Large intestine (tissue), 3 donors: ENCODE data around the gene ASAH2. TPM values are rescaled to one million over a fixed set of nuclear protein-coding genes. Genes with fewer than 3 reads are reported as not detected.
"Not testable (repeated sequence)": the region's sequence is repeated elsewhere in the genome, so short reads cannot be mapped to it uniquely, and the experiment has no call there.

Source experiments
- DNase-seq, 2 donors: peaks; one replicate each; pipeline versions ENCODE4 v3.0.0 to v3.0.0-alpha.2; 2013
- H3K27ac ChIP-seq: one replicate; pipeline ENCODE4 v1.5.1; 2013; ENCODE audit warnings: low read length
- H3K27me3 ChIP-seq: 2 replicates; pipeline ENCODE4 v1.6.1; 2013; ENCODE audit warnings: low read length; ENCODE audit not compliant: control insufficient read depth, insufficient read depth
- H3K36me3 ChIP-seq: 2 replicates; pipeline ENCODE4 v1.6.1; 2013; ENCODE audit warnings: low read length; ENCODE audit not compliant: control insufficient read depth, insufficient read depth
- H3K4me1 ChIP-seq: one replicate; pipeline ENCODE4 v1.6.1; 2013; ENCODE audit warnings: low read length; ENCODE audit not compliant: control insufficient read depth, insufficient read depth
- H3K4me3 ChIP-seq: one replicate; pipeline ENCODE4 v1.5.1; 2013; ENCODE audit warnings: low read length
- H3K9me3 ChIP-seq: one replicate; pipeline ENCODE4 v1.6.1; 2013; ENCODE audit warnings: mild to moderate bottlenecking, low read depth, low read length, moderate library complexity; ENCODE audit not compliant: control insufficient read depth
- WGBS: methylation state at CpG from one replicate; pipeline ENCODE4 v1.1.5; 2013; ENCODE audit warnings: low lambda C conversion rate; ENCODE audit not compliant: insufficient coverage; 5-methylcytosine and 5-hydroxymethylcytosine counted together
- polyA plus RNA-seq: library from polyadenylated mRNA; unstranded; fragments of 120-200 nt; gene quantifications from one replicate; pipeline ENCODE4 v1.2.1, GENCODE V29; 2013

ASAH2 gene
- polyA plus RNA-seq, 1 donor, result 64.5 TPM

- Histone ChIP-seq H3K36me3 (no peaks in the 10 kb centered on the region), H3K27ac (no peak overlapping the region), H3K27me3 (no peaks in the 10 kb centered on the region), H3K4me3 (no peak overlapping the region), H3K9me3 (no peaks in the 10 kb centered on the region), H3K4me1 (no peaks in the 10 kb centered on the region)
- peak in 1 of 2 donors; percentile 39 for DNase-seq
- WGBS, result no CpG with 5 or more reads among the region's 4 CpGs
Observed at GRCh38 chr10:50281967-50282522, 30.7 kb upstream of the ASAH2 start.

GRCh38 chr10:50281210-50281966 is 30.1 kb upstream of the ASAH2 start:
- WGBS, result 68% methylated on average over 3 of the region's 8 CpGs
- Histone ChIP-seq H3K4me3 (no peak overlapping the region), H3K36me3 (no peaks in the 10 kb centered on the region), H3K27ac (no peak overlapping the region), H3K27me3 (no peaks in the 10 kb centered on the region), H3K9me3 (no peaks in the 10 kb centered on the region), H3K4me1 (no peaks in the 10 kb centered on the region)
- no peak for DNase-seq

DNA sequence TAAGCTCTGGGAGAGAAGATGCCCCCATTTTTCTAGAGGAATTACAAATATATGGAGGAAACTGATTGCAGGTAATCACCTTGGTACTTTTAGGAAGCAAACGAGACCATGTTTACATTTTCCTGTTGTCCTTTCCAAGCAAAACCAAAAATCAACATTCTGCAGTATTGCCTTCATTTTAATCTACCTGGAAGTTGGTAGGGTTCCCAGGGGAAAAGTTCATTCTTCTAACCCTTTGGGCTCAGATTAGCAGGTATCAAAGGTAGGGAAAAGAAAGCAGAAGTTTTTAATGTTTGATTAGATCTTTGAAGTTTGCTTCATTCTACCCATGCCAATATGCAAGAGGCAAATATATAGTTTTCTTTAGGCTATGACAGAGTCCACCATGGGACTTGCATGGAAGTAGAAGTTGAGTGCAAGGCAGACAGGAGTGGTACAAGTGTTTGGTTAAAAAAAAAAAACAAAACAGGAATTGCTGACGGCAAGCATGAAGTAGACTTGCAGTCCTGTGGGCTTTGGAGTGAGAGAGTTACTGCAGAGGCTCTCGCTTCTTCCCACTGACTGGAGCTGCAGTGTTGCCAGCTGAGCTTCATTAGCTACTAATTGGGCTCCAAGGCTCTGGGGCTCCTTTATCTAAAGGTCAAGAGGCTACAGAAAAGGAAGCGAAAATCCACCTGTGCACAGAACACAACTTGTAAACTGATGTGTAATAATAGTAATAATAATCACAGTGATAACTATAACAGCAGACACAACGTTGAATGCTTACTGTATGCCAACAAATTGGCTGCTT is 28.9 kb upstream of the ASAH2 start:
- Histone ChIP-seq H3K27ac (no peak overlapping the region), H3K4me1 (no peaks in the 10 kb centered on the region), H3K36me3 (no peaks in the 10 kb centered on the region), H3K27me3 (no peaks in the 10 kb centered on the region), H3K9me3 (no peaks in the 10 kb centered on the region), H3K4me3 (no peak overlapping the region)
- no peak for DNase-seq
- WGBS, result 38% methylated on average over 1 of the region's 5 CpGs

DNA sequence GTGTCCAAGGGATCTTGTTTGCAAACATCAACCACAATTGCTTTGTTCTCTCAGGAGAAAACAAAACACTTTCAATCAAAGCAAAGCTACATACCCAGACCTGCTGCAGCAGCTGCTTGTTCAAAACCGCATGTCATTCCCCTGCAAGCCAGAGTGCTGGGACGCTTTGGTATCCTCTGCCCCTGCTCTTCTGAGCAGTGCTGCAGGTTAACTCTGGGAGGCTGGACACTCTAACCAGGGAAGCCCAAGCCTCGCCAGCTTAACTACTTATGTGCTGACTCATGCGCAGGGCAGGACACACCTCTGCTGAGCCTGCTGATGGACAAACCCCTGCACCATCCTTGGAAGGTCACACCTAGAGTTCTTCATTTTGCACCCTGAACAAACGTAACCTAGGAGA is 28.2 kb upstream of the ASAH2 start:
- Histone ChIP-seq H3K27me3 (no peaks in the 10 kb centered on the region), H3K4me1 (no peaks in the 10 kb centered on the region), H3K36me3 (no peaks in the 10 kb centered on the region), H3K4me3 (no peak overlapping the region), H3K27ac (no peak overlapping the region), H3K9me3 (no peaks in the 10 kb centered on the region)
- WGBS, result no CpG with 5 or more reads among the region's 5 CpGs
- no peak for DNase-seq

- H3K36me3 ChIP-seq, result no peaks in the 10 kb centered on the region
- no peak overlapping the region for H3K27ac ChIP-seq
- H3K9me3 ChIP-seq, result no peaks in the 10 kb centered on the region
- H3K27me3 ChIP-seq, result no peaks in the 10 kb centered on the region
- no CpG with 5 or more reads among the region's 3 CpGs for WGBS
- H3K4me1 ChIP-seq, result no peaks in the 10 kb centered on the region
- DNase-seq, result peak; percentile 34 to 39
- no peak overlapping the region for H3K4me3 ChIP-seq
Observed at GRCh38 chr10:50275650-50276235, 24.4 kb upstream of the ASAH2 start.

- WGBS, result no CpG with 5 or more reads among the region's 7 CpGs
- no peaks in the 10 kb centered on the region for H3K4me1 ChIP-seq
- H3K27ac ChIP-seq, result no peak overlapping the region
- H3K4me3 ChIP-seq, result no peak overlapping the region
- no peak for DNase-seq
- no peaks in the 10 kb centered on the region for H3K27me3 ChIP-seq
- H3K9me3 ChIP-seq, result no peaks in the 10 kb centered on the region
- no peaks in the 10 kb centered on the region for H3K36me3 ChIP-seq
Observed at GRCh38 chr10:50272531-50272930, 21.2 kb upstream of the ASAH2 start.

DNA sequence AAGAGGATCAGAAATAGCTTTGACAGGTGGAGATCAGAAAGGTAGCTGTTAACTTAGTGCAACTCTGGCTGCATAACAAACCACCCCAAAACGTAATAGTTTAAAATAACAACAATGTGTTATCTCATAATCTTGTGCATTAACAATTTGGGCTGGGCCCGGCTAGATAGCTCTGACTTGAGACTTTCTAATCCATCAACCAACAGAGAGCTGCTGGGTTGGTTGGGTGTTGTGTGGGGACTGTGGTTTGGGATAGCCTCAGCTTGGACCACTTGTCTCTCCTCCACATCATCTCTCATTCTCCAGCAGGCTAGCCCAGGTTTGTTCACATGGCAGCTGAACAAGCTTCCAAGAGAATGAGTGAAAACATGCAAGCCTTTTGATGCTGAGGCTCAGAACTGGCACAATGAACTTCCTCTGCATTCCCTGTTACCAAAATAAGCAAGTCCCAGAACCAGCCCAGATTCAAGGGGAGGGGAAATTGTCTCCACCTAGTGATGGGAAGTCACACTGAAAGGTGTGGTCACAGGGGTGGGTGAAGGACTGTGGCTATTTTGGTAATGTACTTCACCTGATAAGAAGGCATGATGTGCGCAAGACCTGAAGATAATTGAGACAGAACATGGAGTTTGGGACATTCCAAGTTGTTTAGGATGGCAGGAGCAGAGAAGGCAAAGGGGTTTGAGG is 20.4 kb upstream of the ASAH2 start:
- Histone ChIP-seq H3K27ac (no peak overlapping the region), H3K36me3 (no peaks in the 10 kb centered on the region), H3K9me3 (no peaks in the 10 kb centered on the region), H3K4me3 (no peak overlapping the region), H3K27me3 (no peaks in the 10 kb centered on the region), H3K4me1 (no peaks in the 10 kb centered on the region)
- WGBS, result 100% methylated on average over 1 of the region's 3 CpGs
- no peak for DNase-seq

DNA sequence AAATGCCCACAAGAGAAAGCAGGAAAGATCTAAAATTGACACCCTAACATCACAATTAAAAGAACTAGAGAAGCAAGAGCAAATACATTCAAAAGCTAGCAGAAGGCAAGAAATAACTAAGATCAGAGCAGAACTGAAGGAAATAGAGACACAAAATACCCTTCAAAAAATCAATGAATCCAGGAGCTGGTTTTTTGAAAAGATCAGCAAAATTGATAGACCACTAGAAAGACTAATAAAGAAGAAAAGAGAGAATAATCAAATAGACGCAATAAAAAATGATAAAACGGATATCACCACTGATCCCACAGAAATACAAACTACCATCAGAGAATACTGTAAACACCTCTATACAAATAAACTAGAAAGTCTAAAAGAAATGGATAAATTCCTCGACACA is 16.6 kb upstream of the ASAH2 start:
- H3K9me3 ChIP-seq, H3K4me3 ChIP-seq, DNase-seq, H3K36me3 ChIP-seq, H3K27ac ChIP-seq, H3K27me3 ChIP-seq, H3K4me1 ChIP-seq: not testable (repeated sequence)
- WGBS, result no CpG with 5 or more reads among the region's 3 CpGs

GRCh38 chr10:50262625-50263024 is 11.3 kb upstream of the ASAH2 start:
- not testable (repeated sequence) for H3K27me3 ChIP-seq, H3K27ac ChIP-seq, H3K4me3 ChIP-seq, DNase-seq, H3K9me3 ChIP-seq, H3K36me3 ChIP-seq
- WGBS, result no CpG with 5 or more reads among the region's 10 CpGs
- peaks cover 21% of the 10 kb centered on the region for H3K4me1 ChIP-seq

DNA sequence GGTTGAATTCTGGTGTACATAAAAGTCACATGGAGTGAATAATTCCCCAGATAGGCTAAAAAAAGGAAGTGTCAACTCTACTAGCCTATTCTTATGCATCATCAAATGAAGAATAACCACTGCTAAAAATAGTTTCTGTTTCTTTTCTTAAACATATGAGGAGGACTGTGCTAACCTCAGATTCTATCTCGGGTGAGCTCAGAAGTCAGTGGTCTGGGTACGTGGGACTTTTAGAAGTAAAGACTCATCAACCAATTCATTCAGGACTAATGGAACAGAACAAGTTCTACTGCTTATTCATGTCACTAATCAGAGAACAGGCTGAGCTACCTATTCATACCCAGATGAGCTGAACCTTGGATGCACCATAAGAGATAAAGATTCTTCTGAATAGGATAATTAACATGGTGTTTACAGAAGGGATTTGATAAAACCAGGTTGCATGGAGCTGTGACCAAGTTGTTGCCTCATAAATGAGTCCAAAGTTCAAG is 9.5 kb upstream of the ASAH2 start:
- peaks cover 21% of the 10 kb centered on the region for H3K4me1 ChIP-seq
- H3K27me3 ChIP-seq, result no peaks in the 10 kb centered on the region
- H3K27ac ChIP-seq, result peak overlapping the region; percentile 55
- 20% methylated on average over 1 of the region's 2 CpGs for WGBS
- no peak overlapping the region for H3K4me3 ChIP-seq
- no peaks in the 10 kb centered on the region for H3K36me3 ChIP-seq
- DNase-seq, result peak; percentile 87 to 94
- H3K9me3 ChIP-seq, result no peaks in the 10 kb centered on the region
